ENCODE measurements around the gene CDH11.

CDH11 gene

GRCh38 chr16:65032387-65032786, 89.5 kb downstream of the CDH11 start:
- Histone ChIP-seq H3K27me3 (no peaks in the 10 kb centered on the region), H3K9me3 (no peaks in the 10 kb centered on the region), H3K27ac (no peak overlapping the region), H3K36me3 (no peaks in the 10 kb centered on the region), H3K4me3 (ENCODE audit: low read depth in 1 of 2, low read length in 1 of 2) (no peak overlapping the region), H3K4me1 (ENCODE audit: control insufficient read depth in 1 of 2, insufficient read depth in 1 of 2, low read depth in 1 of 2, low read length in 1 of 2) (no peaks in the 10 kb centered on the region)
- no peak for TF ChIP-seq CTCF (IDR thresholded peaks at IDR 0.05)

GRCh38 chr16:65024767-65025178, 97.1 kb downstream of the CDH11 start:
- Histone ChIP-seq H3K4me1 (ENCODE audit: control insufficient read depth in 1 of 2, insufficient read depth in 1 of 2, low read depth in 1 of 2, low read length in 1 of 2) (no peaks in the 10 kb centered on the region), H3K4me3 (ENCODE audit: low read depth in 1 of 2, low read length in 1 of 2) (no peak overlapping the region), H3K27ac (no peak overlapping the region), H3K9me3 (no peaks in the 10 kb centered on the region), H3K27me3 (no peaks in the 10 kb centered on the region), H3K36me3 (no peaks in the 10 kb centered on the region)
- no peak for TF ChIP-seq CTCF (IDR thresholded peaks at IDR 0.05)

- Histone ChIP-seq H3K36me3 (no peaks in the 10 kb centered on the region), H3K9me3 (no peaks in the 10 kb centered on the region), H3K27me3 (no peaks in the 10 kb centered on the region), H3K27ac (no peak overlapping the region), H3K4me3 (ENCODE audit: low read depth in 1 of 2, low read length in 1 of 2) (no peak overlapping the region), H3K4me1 (ENCODE audit: control insufficient read depth in 1 of 2, insufficient read depth in 1 of 2, low read depth in 1 of 2, low read length in 1 of 2) (no peaks in the 10 kb centered on the region)
- TF ChIP-seq CTCF (IDR thresholded peaks at IDR 0.05): no peak
These were observed 98.1 kb downstream of the CDH11 start for GRCh38 chr16:65023802-65024201.

DNA sequence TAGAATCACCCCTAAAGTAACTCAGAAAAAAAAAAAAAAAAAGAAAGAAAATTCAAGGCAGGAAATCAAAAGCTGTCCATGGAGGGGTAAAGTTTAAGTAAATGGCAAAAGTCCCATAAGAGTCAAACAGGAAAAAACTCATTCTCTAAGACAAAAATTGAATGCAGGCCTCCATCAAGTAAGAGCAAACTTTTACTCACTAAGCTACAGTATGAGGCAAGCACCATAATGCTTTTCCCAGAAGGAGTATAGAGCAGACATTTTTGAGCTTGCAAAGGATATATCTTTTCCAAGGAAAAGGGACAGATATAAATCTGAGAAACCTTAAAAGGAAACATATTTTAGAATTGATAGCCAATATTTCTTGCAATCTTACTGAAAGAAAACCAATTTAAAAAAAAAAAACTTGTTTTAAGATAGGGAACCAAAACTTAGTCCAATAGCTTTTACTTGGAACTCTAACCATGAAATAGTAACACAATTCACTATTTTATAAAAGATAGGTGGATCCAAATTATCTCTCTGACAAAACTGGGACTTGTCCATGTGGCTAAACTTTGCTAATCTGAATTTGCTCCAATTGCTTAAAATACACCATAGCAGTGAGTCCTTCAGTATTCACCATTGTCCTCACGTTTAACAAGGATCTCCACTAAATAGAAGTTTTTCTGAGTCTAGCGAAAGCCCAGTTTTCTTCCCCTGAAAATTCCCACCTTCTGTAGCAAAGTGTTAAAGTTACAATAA, 99.8 kb downstream of the CDH11 start:
- H3K4me1 ChIP-seq (ENCODE audit: control insufficient read depth in 1 of 2, insufficient read depth in 1 of 2, low read depth in 1 of 2, low read length in 1 of 2): no peaks in the 10 kb centered on the region
- H3K27ac ChIP-seq: no peak overlapping the region
- no peaks in the 10 kb centered on the region for H3K9me3 ChIP-seq
- no peak for TF ChIP-seq CTCF (IDR thresholded peaks at IDR 0.05)
- H3K27me3 ChIP-seq: no peaks in the 10 kb centered on the region
- H3K4me3 ChIP-seq (ENCODE audit: low read depth in 1 of 2, low read length in 1 of 2): no peak overlapping the region
- H3K36me3 ChIP-seq: no peaks in the 10 kb centered on the region

- Histone ChIP-seq H3K27me3 (no peaks in the 10 kb centered on the region), H3K4me1 (ENCODE audit: control insufficient read depth in 1 of 2, insufficient read depth in 1 of 2, low read depth in 1 of 2, low read length in 1 of 2) (no peaks in the 10 kb centered on the region), H3K36me3 (no peaks in the 10 kb centered on the region), H3K9me3 (no peaks in the 10 kb centered on the region), H3K27ac (no peak overlapping the region), H3K4me3 (ENCODE audit: low read depth in 1 of 2, low read length in 1 of 2) (no peak overlapping the region)
- TF ChIP-seq CTCF (IDR thresholded peaks at IDR 0.05): no peak
These were observed 105.1 kb downstream of the CDH11 start for GRCh38 chr16:65016754-65017153.

Measured in neutrophil (primary cell).